HepG2 (cell line): Measurements from ENCODE around the gene CAMTA1.

Experiments used
- NR2F2 ChIP-seq: IDR thresholded peaks from 2 replicates; pipeline ENCODE4 v1.6.1; 2012; ENCODE audit warnings: low read depth, inconsistent platforms, borderline replicate concordance
- POLR2A ChIP-seq, 2 experiments: IDR thresholded peaks; 2 replicates each; pipeline ENCODE4 v1.6.1; 2011; ENCODE audit warnings: low read depth in 2 of 2, low read length in 2 of 2, mild to moderate bottlenecking in 1 of 2, moderate library complexity in 1 of 2; ENCODE audit not compliant: insufficient read depth in 1 of 2
- ZFP37 ChIP-seq: sonication (generic); formaldehyde crosslinking; IDR thresholded peaks from 2 replicates; pipeline ENCODE4 v1.4.0; 2020; ENCODE audit warnings: missing genetic modification reagents, borderline replicate concordance
- ZNF510 ChIP-seq: sonication (generic); formaldehyde crosslinking; IDR thresholded peaks from 2 replicates; pipeline ENCODE4 v1.4.0; 2020; ENCODE audit warnings: low read depth, mild to moderate bottlenecking, missing genetic modification reagents

GRCh38 chr1:7252411-7253117, 467.3 kb downstream of the CAMTA1 start:
- no peak for TF ChIP-seq ZFP37 (CRISPR knock-in tag)
- no peak for TF ChIP-seq ZNF510 (CRISPR knock-in tag)
- no peak for TF ChIP-seq NR2F2
- no peak for TF ChIP-seq POLR2A (IDR thresholded peaks at IDR 0.05; ENCODE audit: insufficient read depth in 1 of 2, low read depth in 2 of 2, low read length in 2 of 2)
